DND-41 (cell line): ENCODE data around the gene KRTCAP2.

ENCODE experiments used
- EZH2 ChIP-seq: IDR thresholded peaks from 3 replicates; pipeline ENCODE4 v1.6.1; 2012; ENCODE audit warnings: borderline replicate concordance, low read depth, mild to moderate bottlenecking, moderate library complexity, low read length, inconsistent platforms; ENCODE audit not compliant: severe bottlenecking
- TF ChIP-seq, protein P1 (sequence below): IDR thresholded peaks from 2 replicates; pipeline ENCODE4 v1.5.1; 2012; ENCODE audit warnings: borderline replicate concordance, low read length, moderate library complexity, mild to moderate bottlenecking; ENCODE audit not compliant: poor library complexity, severe bottlenecking; ENCODE audit errors: extremely low read depth

DNA sequence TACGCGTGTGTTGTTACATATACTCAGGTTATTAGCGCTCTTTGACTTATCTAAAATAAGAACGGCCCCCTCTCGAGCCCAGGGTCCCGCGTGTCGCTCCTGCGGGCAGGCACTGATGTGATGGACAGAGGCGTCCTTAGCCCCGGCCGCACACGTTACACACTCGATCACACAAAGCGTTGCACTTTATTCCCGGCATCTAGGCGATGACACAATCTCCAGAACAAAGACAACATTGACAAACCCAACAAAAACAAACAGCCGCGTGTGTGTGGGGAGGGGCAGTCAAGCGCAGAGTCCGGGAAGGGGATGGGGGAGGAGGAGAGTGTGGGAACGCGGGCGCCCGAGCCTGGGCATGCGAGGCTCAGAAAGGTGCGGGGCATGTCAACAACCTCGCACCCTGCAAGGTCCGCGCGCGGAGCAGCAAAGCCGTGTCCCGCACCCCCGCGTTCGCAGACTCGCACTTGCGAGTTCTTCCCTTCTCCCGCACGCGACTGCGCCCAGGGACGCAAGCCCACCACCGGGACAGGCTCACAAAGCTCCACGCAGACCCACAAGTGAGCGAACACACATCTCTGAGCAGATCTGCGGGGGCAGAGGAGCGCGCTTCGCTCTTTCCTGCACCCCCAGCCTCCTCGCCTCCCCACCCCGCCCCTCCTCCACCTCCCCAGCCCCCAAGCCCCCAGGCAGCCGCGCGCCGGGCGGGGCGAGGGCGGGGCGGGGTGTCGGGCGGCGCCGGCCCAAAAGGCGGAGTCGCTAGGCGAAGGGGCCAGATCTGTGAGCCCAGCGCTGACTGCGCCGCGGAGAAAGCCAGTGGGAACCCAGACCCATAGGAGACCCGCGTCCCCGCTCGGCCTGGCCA lies 45.8 kb downstream of the KRTCAP2 start, which contains the start of gene EFNA1:
- TF ChIP-seq, protein P1, sequence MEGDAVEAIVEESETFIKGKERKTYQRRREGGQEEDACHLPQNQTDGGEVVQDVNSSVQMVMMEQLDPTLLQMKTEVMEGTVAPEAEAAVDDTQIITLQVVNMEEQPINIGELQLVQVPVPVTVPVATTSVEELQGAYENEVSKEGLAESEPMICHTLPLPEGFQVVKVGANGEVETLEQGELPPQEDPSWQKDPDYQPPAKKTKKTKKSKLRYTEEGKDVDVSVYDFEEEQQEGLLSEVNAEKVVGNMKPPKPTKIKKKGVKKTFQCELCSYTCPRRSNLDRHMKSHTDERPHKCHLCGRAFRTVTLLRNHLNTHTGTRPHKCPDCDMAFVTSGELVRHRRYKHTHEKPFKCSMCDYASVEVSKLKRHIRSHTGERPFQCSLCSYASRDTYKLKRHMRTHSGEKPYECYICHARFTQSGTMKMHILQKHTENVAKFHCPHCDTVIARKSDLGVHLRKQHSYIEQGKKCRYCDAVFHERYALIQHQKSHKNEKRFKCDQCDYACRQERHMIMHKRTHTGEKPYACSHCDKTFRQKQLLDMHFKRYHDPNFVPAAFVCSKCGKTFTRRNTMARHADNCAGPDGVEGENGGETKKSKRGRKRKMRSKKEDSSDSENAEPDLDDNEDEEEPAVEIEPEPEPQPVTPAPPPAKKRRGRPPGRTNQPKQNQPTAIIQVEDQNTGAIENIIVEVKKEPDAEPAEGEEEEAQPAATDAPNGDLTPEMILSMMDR: no peak
- TF ChIP-seq EZH2: peak; percentile 100
